Thoracic aorta (tissue), 2 donors: Measurements from ENCODE around the gene PTDSS2. TPM values are rescaled to one million over a fixed set of nuclear protein-coding genes. Genes with fewer than 3 reads are reported as not detected.

Experiments
- ATAC-seq: fragments of 150-250 bp; one replicate; pipeline ENCODE4 v1.8.0; 2017; ENCODE audit warnings: low read depth; ENCODE audit not compliant: insufficient number of reproducible peaks, low FRiP score
- DNase-seq: peaks from one replicate; pipeline ENCODE4 v3.0.0-alpha.2; 2020; ENCODE audit warnings: low spot score
- H3K27ac ChIP-seq, 2 donors: fragments of 200-600 bp; sonication (generic); 1 replicate in 1 of 2; 2 replicates in 1 of 2; pipeline ENCODE4 v1.5.1; 2016; ENCODE audit warnings: mild to moderate bottlenecking in 2 of 2, moderate library complexity in 2 of 2
- H3K27me3 ChIP-seq: fragments of 200-600 bp; sonication (generic); replicated peaks from 2 replicates; pipeline ENCODE4 v1.6.0; 2016; ENCODE audit warnings: mild to moderate bottlenecking; ENCODE audit not compliant: insufficient read depth
- H3K36me3 ChIP-seq: fragments of 200-600 bp; sonication (generic); one replicate; pipeline ENCODE4 v1.5.1; 2016
- H3K4me1 ChIP-seq, 2 donors: fragments of 200-600 bp; sonication (generic); 1 replicate in 1 of 2; 2 replicates in 1 of 2; pipeline versions ENCODE4 v1.5.1 to v1.6.0; 2016; ENCODE audit warnings: low read depth in 2 of 2, mild to moderate bottlenecking in 1 of 2; ENCODE audit not compliant: control insufficient read depth in 1 of 2
- H3K4me3 ChIP-seq: fragments of 200-600 bp; sonication (generic); 2 replicates; pipeline ENCODE4 v1.5.1; 2016; ENCODE audit warnings: mild to moderate bottlenecking
- H3K9me3 ChIP-seq: fragments of 200-600 bp; sonication (generic); 2 replicates; pipeline ENCODE4 v1.5.1; 2016
- CTCF ChIP-seq: fragments of 200-600 bp; sonication (generic); IDR thresholded peaks from one replicate; pipeline ENCODE4 v1.5.1; 2019; ENCODE audit warnings: antibody characterized with exemption
- total RNA-seq, 2 donors: library from RNA; depleted of rRNA; stranded (reverse); fragments of >200 nt; gene quantifications; one replicate each; pipeline versions ENCODE4 v1.1.0 to v1.2.3, GENCODE V29; 2016

The PTDSS2 gene
- total RNA-seq, 2 donors from 2014 or later = 34.0 to 34.7 TPM

DNA sequence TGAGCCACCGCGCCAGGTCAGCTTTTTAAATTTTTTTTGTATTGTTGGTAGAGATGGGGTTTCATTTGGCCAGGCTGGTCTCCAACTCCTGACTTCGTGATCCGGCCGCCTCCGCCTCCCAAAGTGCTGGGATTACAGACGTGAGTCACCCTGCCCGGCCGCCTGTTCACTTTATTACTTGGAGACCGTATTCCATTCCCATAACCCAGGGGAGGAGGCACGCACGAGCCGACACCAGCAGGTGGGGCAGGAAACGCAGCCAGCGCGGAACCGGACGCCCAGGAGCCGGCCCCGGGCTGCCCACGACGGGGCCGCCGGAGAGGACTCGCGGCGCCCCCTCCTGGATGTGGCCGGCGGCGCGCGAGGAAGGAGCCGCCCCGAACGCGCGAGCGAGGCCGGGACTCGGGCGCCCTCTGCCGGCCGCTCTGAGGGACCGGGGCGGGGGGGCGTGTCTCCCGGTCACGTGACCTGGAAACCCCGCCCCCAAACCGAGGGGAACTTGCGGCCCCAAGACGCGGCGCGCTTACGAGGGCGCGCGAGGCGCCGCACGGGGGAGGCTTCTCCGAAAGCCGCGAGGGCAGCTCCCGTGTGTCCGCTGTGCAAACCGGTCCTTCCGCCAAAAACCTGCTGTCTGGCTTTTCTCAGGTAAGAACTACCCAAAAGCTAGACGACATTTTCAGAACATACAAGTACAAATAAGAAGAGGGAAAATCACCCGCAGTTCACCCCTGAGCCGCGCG lies 68.6 kb downstream of the PTDSS2 start:
- TF ChIP-seq CTCF = peak; percentile 100
- peak; percentile 100 for ATAC-seq
- peak overlapping the region; percentile 59 for H3K4me3 ChIP-seq
- no peaks in the 10 kb centered on the region for H3K4me1 ChIP-seq
- DNase-seq = peak; percentile 88
- H3K36me3 ChIP-seq = no peaks in the 10 kb centered on the region
- H3K27ac ChIP-seq = peak overlapping the region; percentile 53 to 87
- H3K27me3 ChIP-seq = no peaks in the 10 kb centered on the region
- no peaks in the 10 kb centered on the region for H3K9me3 ChIP-seq

GRCh38 chr11:520428-521176 lies 70.5 kb downstream of the PTDSS2 start:
- DNase-seq (no peak), ATAC-seq (no peak)
- Histone ChIP-seq H3K27ac (no peak overlapping the region), H3K36me3 (no peaks in the 10 kb centered on the region), H3K4me1 (no peaks in the 10 kb centered on the region), H3K27me3 (no peaks in the 10 kb centered on the region), H3K4me3 (no peak overlapping the region), H3K9me3 (no peaks in the 10 kb centered on the region)
- TF ChIP-seq CTCF = no peak

DNA sequence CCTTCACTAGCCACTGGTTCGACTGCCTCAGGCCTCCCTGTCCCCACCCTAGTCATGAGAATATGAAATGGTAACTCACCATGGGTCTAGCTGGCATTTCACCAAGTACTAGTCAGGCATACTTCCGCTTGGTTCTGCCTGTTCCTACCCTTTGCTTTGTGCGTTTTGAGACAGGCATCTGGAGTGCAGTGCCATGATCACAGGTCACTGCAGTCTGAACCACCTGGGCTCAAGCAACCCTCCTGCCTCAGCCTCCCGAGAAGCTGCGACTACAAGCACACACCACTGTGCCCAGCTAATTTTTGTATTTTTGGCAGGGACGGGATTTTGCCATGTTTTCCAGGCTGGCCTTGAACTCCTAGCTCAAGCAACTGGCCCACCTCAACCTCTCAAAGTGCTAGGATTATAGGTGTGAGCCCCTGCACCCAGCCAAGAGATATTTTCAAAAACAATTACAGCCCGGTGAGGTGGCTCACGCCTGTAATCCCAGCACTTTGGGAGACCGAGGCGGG lies 71.2 kb downstream of the PTDSS2 start:
- Histone ChIP-seq H3K4me3 (no peak overlapping the region), H3K27me3 (no peaks in the 10 kb centered on the region), H3K36me3 (no peaks in the 10 kb centered on the region), H3K27ac (no peak overlapping the region), H3K9me3 (no peaks in the 10 kb centered on the region), H3K4me1 (no peaks in the 10 kb centered on the region)
- no peak for ATAC-seq
- DNase-seq = no peak
- no peak for TF ChIP-seq CTCF

DNA sequence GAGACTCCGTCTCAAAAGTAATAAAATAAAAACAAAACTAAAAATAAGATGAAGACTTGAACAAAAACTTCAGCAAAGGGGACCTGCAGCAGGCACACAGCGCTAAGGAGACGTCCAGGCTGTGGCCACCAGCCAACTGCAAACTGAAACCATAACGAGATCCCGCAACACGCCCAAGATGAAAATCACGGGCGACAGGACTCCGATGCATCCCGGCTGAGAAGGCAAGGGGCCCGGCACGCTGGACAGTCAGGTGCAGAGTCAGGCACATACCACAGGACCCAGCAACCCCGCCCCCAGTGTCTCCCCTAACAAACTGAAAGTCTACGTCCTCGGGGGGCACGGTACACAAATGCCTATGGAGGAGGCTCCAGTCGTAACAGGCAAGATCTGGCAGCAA lies 76.1 kb downstream of the PTDSS2 start:
- Histone ChIP-seq H3K27ac (no peak overlapping the region), H3K4me3 (no peak overlapping the region), H3K27me3 (no peaks in the 10 kb centered on the region), H3K9me3 (no peaks in the 10 kb centered on the region), H3K36me3 (no peaks in the 10 kb centered on the region), H3K4me1 (no peaks in the 10 kb centered on the region)
- DNase-seq (no peak), ATAC-seq (no peak)
- TF ChIP-seq CTCF = no peak

DNA sequence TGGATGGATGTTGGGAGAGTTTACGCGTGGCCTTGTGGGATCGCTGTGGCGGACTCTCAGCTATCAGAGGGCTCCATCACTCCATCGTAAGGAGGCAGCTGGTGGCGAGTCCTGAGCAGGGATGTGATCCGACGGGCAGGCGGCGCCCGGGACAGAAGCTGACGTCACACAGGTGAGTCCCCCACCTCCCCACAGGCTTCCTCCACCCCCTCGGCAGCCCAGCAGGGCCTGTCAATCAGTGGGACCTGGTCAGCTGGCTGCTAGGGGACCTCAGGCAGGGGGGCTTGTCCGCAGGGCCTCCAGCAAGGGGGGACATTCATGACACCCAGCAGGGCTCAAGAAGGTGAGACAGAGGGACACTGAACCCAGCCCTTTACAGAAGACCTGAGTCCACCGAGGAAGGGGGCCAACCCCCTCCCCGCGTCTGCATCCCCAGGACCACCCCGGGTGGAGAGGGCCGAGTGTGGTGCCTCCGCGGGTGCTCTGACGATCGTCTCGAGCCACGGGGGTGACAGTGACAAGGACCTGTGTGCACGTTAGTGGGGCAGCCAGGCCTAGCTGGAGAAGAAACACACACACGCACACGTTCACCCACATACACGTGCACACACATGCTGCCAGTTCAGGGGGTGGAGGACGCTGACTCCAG lies 78.2 kb downstream of the PTDSS2 start:
- no peak overlapping the region for H3K4me3 ChIP-seq
- TF ChIP-seq CTCF = no peak
- H3K27me3 ChIP-seq = no peaks in the 10 kb centered on the region
- H3K4me1 ChIP-seq = no peaks in the 10 kb centered on the region
- H3K36me3 ChIP-seq = peaks cover 12% of the 10 kb centered on the region
- DNase-seq (no peak), ATAC-seq (no peak)
- no peak overlapping the region for H3K27ac ChIP-seq
- H3K9me3 ChIP-seq = no peaks in the 10 kb centered on the region
